H4 (cell line): ENCODE results near the gene UBTF. TPM values are rescaled to one million over a fixed set of nuclear protein-coding genes. Genes with fewer than 3 reads are reported as not detected.
A peak's percentile ranks its signal among the peaks of the same experiment; 100 is the strongest.

Experiments used
- DNase-seq: peaks from one replicate; pipeline ENCODE4 v3.0.0-alpha.2; 2015; ENCODE audit warnings: low spot score
- total RNA-seq: library from RNA; depleted of rRNA; stranded (reverse); fragments of >200 nt; shearing (Covaris generic); gene quantifications from 2 replicates; pipeline ENCODE4 v1.2.3, GENCODE V29; 2014

The UBTF gene
- total RNA-seq, 1 experiment from 2014 or later: 36.4 TPM

- no peak for DNase-seq
Observed at GRCh38 chr17:44198721-44199552, 20.5 kb downstream of the UBTF start.

DNA sequence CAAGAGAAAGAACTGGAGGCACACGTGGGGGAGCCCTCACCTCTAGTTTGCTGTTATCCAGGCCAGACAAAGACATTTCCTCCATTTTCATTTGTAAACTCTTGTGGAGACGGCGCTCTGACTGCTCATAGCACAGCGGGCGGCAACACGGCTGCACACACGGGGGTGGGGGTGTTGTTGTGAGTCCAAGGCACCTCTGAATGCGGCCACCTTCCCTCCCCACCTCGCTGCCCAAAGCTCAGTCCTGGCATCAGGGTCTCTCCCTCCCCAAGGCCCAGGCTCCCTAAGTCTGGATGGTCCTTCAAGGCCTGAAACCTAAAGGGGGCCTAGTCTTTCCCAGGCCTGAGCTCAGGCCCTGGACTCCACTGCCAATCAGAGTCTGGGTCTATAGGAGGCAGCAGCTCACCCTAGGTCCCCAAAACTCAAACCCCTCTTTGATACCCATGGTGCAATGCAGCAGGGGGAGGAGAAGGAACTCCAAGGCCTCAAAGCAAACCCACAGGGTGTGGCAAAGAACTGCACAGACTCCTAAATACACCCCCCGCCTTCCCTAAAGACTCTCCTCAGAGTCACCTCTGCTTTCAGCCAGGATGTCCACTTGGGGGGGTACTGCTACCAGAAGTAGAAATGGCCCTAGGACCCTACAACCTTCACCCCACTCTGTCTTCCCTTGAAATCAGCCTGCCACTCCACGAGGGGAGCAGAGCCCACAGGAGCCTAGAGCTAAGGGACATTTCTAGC lies 21.3 kb downstream of the UBTF start:
- peak; percentile 46 for DNase-seq

DNA sequence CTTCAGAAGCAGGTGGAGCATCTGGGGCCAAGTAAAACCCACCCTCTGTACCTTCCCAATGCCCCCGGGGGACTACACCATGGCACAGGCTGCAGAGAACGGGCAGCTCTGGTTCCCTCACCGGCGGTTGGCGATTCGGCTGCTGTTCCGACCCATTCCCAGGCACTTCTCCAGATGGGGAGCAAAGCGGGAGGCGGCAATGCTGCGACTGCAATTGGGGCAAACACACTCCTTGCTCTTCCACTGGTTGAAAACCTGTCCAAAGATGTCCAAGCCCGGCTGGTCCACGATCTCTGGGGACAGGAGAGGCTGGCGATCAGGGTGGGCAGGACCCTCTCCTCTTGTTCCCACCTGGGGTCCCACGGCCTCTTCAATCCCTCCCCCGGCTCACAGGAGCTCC lies 22.4 kb downstream of the UBTF start:
- no peak for DNase-seq

GRCh38 chr17:44193326-44194084 lies 26.0 kb downstream of the UBTF start:
- DNase-seq: no peak

GRCh38 chr17:44192750-44193149 lies 26.7 kb downstream of the UBTF start:
- DNase-seq: no peak

DNA sequence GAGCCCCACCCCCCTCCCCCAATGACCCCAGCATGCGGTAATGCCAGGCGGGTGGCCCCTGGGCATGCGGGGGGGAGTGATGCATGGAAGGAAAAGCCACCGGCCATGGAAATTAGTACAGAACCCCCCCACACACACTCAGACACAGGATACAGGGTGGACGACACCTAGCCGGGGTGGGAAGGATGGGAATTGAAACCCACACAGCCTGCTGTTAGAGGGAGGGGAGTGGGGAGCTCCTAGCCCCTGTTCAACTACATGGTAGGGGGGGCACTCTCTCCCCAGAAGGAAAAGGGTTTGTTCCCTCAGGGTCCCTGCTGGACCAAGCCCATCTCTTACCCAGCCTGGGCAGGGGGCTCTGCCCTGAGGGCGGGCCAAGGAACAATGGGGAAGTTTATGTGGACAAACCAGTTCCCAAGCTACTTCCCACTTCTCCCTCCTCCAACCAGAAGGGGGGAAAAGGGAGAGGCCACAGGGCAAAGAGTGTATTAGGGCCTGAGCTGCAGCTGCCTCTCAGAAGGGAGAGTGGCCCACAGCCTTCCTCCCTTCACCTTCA lies 27.5 kb downstream of the UBTF start:
- DNase-seq: no peak

- no peak for DNase-seq
Observed at GRCh38 chr17:44191369-44191768, 28.1 kb downstream of the UBTF start.

DNA sequence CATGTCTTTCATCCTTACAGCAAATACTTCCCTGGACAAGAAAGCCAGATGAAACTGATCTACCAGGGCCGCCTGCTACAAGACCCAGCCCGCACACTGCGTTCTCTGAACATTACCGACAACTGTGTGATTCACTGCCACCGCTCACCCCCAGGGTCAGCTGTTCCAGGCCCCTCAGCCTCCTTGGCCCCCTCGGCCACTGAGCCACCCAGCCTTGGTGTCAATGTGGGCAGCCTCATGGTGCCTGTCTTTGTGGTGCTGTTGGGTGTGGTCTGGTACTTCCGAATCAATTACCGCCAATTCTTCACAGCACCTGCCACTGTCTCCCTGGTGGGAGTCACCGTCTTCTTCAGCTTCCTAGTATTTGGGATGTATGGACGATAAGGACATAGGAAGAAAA lies 29.0 kb downstream of the UBTF start:
- no peak for DNase-seq

DNA sequence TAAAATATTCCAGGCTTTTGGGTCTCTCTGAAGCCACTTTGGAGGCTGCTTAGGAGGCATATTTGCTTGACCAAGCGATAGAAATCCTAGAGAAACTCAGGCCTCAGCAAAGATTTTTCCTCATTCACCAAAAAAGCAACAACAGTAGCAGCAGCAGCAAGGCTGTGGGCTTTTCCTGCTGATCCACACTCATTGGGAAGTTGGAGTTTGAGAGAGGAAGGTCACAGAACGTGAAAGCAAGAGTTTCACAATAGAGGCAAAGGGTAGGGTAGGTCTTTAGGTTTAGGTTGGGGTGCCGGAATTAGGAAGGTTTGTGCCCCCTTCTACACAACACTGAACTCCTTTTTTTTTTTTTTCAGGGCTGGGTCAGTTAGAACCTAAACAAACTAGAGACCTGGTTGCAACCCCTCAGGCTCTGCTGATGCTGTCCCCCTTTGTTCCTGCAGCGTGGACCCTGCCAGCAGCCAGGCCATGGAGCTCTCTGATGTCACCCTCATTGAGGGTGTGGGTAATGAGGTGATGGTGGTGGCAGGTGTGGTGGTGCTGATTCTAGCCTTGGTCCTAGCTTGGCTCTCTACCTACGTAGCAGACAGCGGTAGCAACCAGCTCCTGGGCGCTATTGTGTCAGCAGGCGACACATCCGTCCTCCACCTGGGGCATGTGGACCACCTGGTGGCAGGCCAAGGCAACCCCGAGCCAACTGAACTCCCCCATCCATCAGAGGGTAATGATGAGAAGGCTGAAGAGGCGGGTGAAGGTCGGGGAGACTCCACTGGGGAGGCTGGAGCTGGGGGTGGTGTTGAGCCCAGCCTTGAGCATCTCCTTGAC lies 30.7 kb downstream of the UBTF start:
- no peak for DNase-seq

DNA sequence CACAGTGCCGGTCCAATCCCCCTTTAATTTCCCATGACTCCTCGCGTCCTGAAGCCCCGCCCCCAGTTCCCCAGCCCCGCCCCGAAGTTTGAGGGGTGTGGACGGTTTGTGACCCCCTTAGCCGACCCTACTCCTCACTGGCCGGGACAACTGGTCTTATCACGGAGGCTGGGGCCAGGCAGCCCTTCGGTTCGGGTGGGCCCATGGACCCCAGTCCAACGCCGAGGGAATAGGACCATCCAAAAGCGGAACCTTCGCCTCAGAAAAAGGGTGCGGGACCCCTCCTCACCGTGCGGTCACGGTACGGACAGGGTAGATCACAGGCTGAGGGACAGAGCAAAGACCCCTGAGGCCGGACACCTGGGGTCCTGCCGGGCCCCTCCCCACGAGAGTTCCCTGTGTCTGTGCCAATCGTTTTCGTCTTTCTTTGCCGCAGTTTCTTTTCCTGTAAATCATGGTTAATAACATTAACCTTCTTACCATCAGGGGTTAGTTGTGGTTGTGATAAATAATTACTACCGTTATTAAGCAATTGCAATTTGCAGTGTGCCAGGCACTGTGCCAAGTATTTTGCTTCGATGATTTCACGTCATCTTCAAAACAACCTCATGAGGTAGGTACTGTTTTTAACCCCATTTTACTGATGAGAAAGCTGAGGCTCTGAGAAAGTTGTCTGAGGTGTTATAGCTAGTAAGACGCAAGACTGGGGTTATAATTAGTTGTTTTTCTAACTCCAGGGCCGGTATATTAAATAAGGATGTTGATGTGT lies 32.2 kb downstream of the UBTF start:
- DNase-seq: no peak

DNA sequence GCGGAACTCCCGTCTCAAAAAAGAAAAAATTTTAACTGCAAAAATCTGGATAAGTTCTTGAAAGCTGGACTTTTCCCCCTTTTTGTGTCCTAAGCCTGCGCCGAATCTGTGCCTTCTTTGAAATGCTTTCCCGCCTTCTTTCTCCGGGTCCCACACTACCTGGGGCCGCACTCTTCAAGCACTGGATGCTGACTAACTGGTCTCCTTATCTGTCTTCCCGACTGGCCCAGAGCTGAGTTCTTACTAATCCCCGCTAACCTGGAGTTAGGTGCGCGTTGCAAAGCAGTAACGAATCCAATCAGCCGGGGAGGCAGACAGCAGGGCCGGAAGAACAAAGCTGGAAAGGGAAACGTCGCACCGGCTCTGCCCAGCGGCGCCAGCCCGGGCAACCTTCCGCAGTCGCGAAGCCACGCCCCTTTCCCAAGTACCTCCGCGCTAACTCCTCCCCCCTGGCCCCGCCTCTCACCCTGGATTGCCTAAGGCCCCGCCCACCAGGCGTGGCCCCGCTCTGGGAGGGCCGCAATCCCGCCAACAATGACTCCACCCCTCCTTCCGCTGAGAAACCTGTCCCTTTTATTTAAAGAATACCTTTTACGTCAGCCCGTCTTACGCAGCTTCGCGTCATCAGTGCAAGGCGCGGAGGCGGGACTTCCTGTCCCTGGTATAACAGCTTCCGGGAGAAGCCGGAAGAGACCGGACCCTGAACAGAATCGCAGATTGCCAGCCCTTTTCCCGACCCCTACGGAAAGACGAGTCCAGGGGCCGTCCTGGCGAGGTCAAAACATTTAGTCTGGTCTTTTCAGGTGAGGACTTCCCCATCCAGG lies 33.0 kb downstream of the UBTF start, which contains the start of gene TMUB2:
Gene TMUB2, plus strand, starts transcription at position 666 of the 824 bp plus-strand sequence. CDS start 737 bp downstream, outside the sequence.
- peak; percentile 98 for DNase-seq

GRCh38 chr17:44184212-44184810 lies 35.2 kb downstream of the UBTF start:
- no peak for DNase-seq

DNA sequence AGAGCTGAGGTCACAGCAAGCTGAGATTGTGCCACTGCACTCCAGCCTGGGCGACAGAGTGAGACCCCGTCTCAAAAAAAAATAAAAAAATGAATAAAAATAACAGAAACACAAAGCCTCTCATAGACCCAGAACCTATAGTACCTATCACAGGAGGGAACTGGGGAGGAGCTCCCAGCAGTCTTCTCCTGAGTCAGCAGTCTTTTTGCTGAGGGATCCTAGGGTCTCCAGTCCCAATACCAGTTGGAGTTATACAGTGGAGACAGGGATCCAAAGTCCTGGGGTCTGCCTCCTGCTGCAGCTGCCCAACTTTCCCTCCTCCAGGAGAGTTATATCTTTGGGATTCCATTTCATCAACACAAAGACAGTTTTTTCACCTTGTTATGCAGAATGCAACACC lies 36.5 kb downstream of the UBTF start:
- no peak for DNase-seq

- DNase-seq: no peak
Observed at GRCh38 chr17:44178133-44178532, 41.3 kb downstream of the UBTF start.

DNA sequence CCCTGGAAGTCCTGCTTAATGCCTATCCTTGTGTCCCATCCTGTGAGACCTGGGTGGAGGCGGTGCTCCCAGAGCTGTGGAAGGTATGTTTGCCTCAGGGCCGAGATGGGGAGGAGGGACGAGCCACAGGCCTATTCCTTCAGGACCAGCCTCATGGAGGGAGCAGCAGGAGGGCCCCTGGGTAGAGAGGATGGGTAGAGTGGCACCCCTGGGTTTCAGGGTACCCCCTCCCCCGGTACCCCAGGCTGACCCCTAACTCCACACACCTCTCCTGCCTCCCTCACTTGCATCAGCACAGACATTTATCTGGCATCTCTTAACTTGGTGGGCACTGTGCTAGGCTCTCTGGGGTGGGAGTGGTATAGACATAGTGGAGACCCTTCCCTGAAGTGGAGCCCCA lies 41.8 kb downstream of the UBTF start:
- no peak for DNase-seq

DNA sequence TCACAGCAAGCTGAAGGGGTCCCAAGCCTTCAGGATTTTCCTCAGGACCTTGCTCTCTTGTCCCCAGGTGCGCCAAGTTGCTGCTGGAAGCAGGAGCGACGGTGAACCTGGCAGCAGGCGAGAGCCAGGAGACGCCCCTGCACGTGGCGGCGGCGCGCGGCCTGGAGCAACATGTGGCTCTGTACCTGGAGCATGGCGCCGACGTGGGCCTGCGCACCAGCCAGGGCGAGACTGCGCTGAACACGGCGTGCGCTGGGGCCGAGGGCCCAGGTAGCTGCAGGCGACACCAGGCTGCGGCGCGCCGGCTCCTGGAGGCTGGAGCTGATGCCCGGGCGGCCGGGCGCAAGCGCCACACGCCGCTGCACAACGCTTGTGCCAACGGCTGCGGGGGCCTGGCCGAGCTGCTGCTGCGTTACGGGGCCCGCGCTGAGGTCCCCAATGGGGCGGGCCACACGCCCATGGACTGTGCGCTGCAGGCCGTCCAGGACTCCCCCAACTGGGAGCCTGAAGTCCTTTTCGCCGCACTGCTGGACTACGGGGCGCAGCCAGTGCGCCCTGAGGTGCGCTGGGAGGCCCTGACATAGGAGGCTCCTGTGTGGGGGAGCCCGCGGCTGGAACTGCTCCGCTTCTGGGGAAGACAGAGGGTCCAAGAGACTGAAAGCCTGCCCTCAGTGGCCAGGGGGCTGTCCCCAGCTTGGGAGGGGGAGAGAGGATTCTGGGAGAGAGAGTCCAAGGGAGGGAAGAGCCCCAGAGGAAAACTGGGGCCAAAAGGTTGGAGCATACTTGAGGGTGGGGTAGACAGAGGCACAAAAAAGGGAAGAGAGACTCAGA lies 42.6 kb downstream of the UBTF start:
- no peak for DNase-seq

GRCh38 chr17:44176257-44176656 lies 43.2 kb downstream of the UBTF start:
- no peak for DNase-seq

- DNase-seq: no peak
Observed at GRCh38 chr17:44174427-44174826, 45.0 kb downstream of the UBTF start.
